MM.1S (cell line): ENCODE data around the gene RAB11A.

Experiments used
- DNase-seq: peaks from one replicate; pipeline ENCODE4 v3.0.0-alpha.2; 2015
- H2AFZ ChIP-seq: fragments of 300-600 bp; sonication (generic); 2 replicates; pipeline ENCODE4 v1.6.0; 2016; ENCODE audit warnings: antibody characterized with exemption, low read length
- H3F3A ChIP-seq: fragments of 300-600 bp; sonication (generic); 2 replicates; pipeline ENCODE4 v1.6.1; 2016; ENCODE audit warnings: mild to moderate bottlenecking, antibody characterized with exemption, low read length, moderate library complexity, mixed read lengths; ENCODE audit not compliant: insufficient read depth
- H3K27ac ChIP-seq: fragments of 300-600 bp; sonication (generic); 2 replicates; pipeline ENCODE4 v1.5.1; 2016; ENCODE audit warnings: mild to moderate bottlenecking, low read length
- H3K27me3 ChIP-seq: fragments of 300-600 bp; sonication (generic); replicated peaks from 2 replicates; pipeline ENCODE4 v1.6.0; 2016; ENCODE audit warnings: low read length; ENCODE audit not compliant: insufficient read depth
- H3K36me3 ChIP-seq: fragments of 300-600 bp; sonication (generic); replicated peaks from 2 replicates; pipeline ENCODE4 v1.6.1; 2016; ENCODE audit warnings: mild to moderate bottlenecking, low read length, mixed read lengths; ENCODE audit not compliant: insufficient read depth
- H3K4me1 ChIP-seq: fragments of 300-600 bp; sonication (generic); 2 replicates; pipeline ENCODE4 v1.6.1; 2016; ENCODE audit warnings: low read length, mixed read lengths
- H3K4me2 ChIP-seq: fragments of 300-600 bp; sonication (generic); 2 replicates; pipeline ENCODE4 v1.6.0; 2016; ENCODE audit warnings: low read depth, low read length
- H3K4me3 ChIP-seq: fragments of 300-600 bp; sonication (generic); 2 replicates; pipeline ENCODE4 v1.5.1; 2016; ENCODE audit warnings: low read length, mixed read lengths
- H3K79me2 ChIP-seq: fragments of 300-600 bp; sonication (generic); 2 replicates; pipeline ENCODE4 v1.6.1; 2016; ENCODE audit warnings: mixed run types, low read length, mixed read lengths
- H3K9ac ChIP-seq: fragments of 300-600 bp; sonication (generic); 2 replicates; pipeline ENCODE4 v1.6.1; 2016; ENCODE audit warnings: low read length, mixed read lengths
- H3K9me2 ChIP-seq: fragments of 300-600 bp; sonication (generic); replicated peaks from 2 replicates; pipeline ENCODE4 v1.6.1; 2016; ENCODE audit warnings: mild to moderate bottlenecking, low read length, mixed read lengths; ENCODE audit not compliant: insufficient read depth
- H3K9me3 ChIP-seq: fragments of 300-600 bp; sonication (generic); replicated peaks from 2 replicates; pipeline ENCODE4 v1.6.1; 2016; ENCODE audit warnings: mild to moderate bottlenecking, low read length, mixed read lengths; ENCODE audit not compliant: insufficient read depth
- H4K20me1 ChIP-seq: fragments of 300-600 bp; sonication (generic); 2 replicates; pipeline ENCODE4 v1.6.1; 2016; ENCODE audit warnings: mild to moderate bottlenecking, low read length, moderate library complexity, mixed read lengths; ENCODE audit not compliant: insufficient read depth
- EZH2 ChIP-seq: fragments of 300-600 bp; sonication (generic); optimal IDR thresholded peaks from 2 replicates; pipeline ENCODE3; 2017; ENCODE audit warnings: low read depth, mild to moderate bottlenecking, antibody characterized with exemption, low read length, mixed read lengths
- EZH2phosphoT487 ChIP-seq: fragments of 300-600 bp; sonication (generic); IDR thresholded peaks from 2 replicates; pipeline ENCODE4 v1.6.1; 2018; ENCODE audit warnings: antibody characterized with exemption, low read length
- TF ChIP-seq, protein P1 (sequence below): fragments of 300-600 bp; sonication (generic); IDR thresholded peaks from 2 replicates; pipeline ENCODE4 v1.5.1; 2016; ENCODE audit warnings: antibody characterized with exemption, low read length, mixed read lengths

RAB11A gene

DNA sequence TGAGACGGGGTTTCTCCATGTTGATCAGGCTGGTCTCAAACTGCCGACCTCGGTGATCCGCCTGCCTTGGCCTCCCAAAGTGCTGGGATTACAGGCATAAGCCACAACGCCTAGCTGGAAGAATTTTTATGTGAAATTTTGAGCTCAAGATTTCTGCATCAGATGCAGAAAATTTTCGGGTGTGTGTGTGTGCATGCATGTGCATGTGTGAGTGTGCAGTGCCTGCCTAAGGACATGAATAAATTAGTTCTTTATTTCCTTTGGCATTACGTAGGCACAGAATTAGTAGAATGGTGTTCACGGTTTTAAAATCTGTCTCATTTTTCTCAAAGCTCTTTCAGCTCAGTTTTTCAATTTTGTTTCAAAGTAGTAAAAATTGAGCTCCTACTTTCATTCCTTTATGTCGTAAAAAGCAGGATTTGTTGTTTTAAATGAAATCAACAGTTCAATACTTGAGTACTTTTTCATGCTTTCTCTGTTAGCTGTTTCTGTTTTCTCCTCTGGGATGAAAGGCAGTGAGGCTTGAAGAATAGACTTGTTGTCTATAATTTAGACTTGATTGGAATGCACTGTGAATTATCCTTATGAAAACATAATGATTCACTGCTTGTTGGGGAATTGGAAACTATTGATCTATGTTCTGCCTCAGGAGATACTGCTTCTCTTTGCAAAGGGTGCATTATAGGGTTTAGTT is 23.3 kb upstream of the RAB11A start:
- H3K9ac ChIP-seq: no peak overlapping the region
- H3K4me1 ChIP-seq: no peaks in the 10 kb centered on the region
- no peak overlapping the region for H3K4me2 ChIP-seq
- no peaks in the 10 kb centered on the region for H3K79me2 ChIP-seq
- H2AFZ ChIP-seq: no peak overlapping the region
- H3K27ac ChIP-seq: no peak overlapping the region
- H3K36me3 ChIP-seq: no peaks in the 10 kb centered on the region
- H3F3A ChIP-seq: no peaks in the 10 kb centered on the region
- H3K27me3 ChIP-seq: no peaks in the 10 kb centered on the region
- H3K4me3 ChIP-seq: no peak overlapping the region
- H3K9me3 ChIP-seq: no peaks in the 10 kb centered on the region
- TF ChIP-seq EZH2phosphoT487: no peak
- TF ChIP-seq, protein P1, sequence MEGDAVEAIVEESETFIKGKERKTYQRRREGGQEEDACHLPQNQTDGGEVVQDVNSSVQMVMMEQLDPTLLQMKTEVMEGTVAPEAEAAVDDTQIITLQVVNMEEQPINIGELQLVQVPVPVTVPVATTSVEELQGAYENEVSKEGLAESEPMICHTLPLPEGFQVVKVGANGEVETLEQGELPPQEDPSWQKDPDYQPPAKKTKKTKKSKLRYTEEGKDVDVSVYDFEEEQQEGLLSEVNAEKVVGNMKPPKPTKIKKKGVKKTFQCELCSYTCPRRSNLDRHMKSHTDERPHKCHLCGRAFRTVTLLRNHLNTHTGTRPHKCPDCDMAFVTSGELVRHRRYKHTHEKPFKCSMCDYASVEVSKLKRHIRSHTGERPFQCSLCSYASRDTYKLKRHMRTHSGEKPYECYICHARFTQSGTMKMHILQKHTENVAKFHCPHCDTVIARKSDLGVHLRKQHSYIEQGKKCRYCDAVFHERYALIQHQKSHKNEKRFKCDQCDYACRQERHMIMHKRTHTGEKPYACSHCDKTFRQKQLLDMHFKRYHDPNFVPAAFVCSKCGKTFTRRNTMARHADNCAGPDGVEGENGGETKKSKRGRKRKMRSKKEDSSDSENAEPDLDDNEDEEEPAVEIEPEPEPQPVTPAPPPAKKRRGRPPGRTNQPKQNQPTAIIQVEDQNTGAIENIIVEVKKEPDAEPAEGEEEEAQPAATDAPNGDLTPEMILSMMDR: no peak
- TF ChIP-seq EZH2: no peak
- DNase-seq: no peak
- no peaks in the 10 kb centered on the region for H3K9me2 ChIP-seq
- H4K20me1 ChIP-seq: no peaks in the 10 kb centered on the region

DNA sequence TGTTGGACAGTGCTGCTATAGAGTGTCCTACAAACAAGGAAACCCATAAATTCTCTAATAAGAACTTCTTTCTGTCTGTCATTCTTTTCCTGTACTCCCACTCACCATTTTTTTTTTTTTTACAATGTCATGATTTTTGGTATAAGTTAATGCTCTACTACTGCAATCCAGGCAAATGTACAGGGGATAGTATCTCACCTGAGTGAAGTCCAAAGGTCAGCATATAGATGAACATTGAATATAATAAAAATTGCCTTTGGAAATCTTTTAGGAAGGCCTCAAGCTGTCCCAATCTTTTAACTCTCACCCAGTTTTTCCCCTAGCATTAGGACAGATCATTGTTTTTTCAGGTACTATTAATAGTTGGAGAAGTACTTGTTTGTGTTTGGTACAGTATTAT is 21.3 kb upstream of the RAB11A start:
- no peak overlapping the region for H3K4me2 ChIP-seq
- H2AFZ ChIP-seq: no peak overlapping the region
- H3K4me3 ChIP-seq: no peak overlapping the region

DNA sequence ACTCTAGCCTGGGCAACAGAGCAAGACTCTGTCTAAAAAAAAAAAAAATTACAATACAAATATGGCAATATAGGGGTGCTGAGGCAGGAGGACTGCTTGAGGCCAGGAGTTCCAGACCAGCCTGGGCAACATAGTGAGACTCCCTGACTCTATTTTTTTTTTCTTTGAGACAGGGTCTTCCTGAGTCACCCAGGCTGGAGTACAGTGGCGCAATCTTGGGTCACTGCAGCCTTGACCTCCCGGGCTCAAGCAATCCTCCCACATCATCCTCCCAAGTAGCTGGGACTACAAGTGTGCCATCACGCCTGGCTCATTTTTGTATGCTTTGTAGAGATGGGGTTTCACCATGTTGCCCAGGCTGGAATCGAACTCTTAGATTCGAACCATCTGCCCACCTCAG is 17.3 kb upstream of the RAB11A start:
- Histone ChIP-seq H3K4me1 (no peaks in the 10 kb centered on the region), H4K20me1 (no peaks in the 10 kb centered on the region), H2AFZ (no peak overlapping the region), H3F3A (no peaks in the 10 kb centered on the region), H3K36me3 (no peaks in the 10 kb centered on the region), H3K4me3 (no peak overlapping the region), H3K4me2 (no peak overlapping the region), H3K9me3 (no peaks in the 10 kb centered on the region), H3K9me2 (no peaks in the 10 kb centered on the region), H3K79me2 (no peaks in the 10 kb centered on the region), H3K9ac (no peak overlapping the region), H3K27me3 (no peaks in the 10 kb centered on the region), H3K27ac (no peak overlapping the region)
- TF ChIP-seq EZH2phosphoT487 (no peak), EZH2 (no peak)
- TF ChIP-seq, protein P1: no peak
- no peak for DNase-seq

More for the DNA sequence above, 21.3 kb upstream of the RAB11A start:
- H3K36me3 ChIP-seq: no peaks in the 10 kb centered on the region
- no peak for DNase-seq
- no peaks in the 10 kb centered on the region for H3K27me3 ChIP-seq
- H3K27ac ChIP-seq: no peak overlapping the region
- no peak overlapping the region for H3K9ac ChIP-seq
- H4K20me1 ChIP-seq: no peaks in the 10 kb centered on the region
- H3F3A ChIP-seq: no peaks in the 10 kb centered on the region
- no peaks in the 10 kb centered on the region for H3K4me1 ChIP-seq
- H3K9me2 ChIP-seq: no peaks in the 10 kb centered on the region
- no peaks in the 10 kb centered on the region for H3K9me3 ChIP-seq
- no peaks in the 10 kb centered on the region for H3K79me2 ChIP-seq
- TF ChIP-seq, protein P1: no peak
- TF ChIP-seq EZH2phosphoT487: no peak
- no peak for TF ChIP-seq EZH2
